Muscle layer of duodenum (tissue), 2 donors: ENCODE results near the gene SERPINI2.
"Not testable (repeated sequence)": the region's sequence is repeated elsewhere in the genome, so short reads cannot be mapped to it uniquely, and the experiment has no call there.

ENCODE experiments used
- H3K27ac ChIP-seq: one replicate; pipeline ENCODE4 v1.7.0; 2013; ENCODE audit warnings: mild to moderate bottlenecking, low read length
- H3K27me3 ChIP-seq: one replicate; pipeline ENCODE4 v1.7.0; 2013; ENCODE audit warnings: low read depth, mild to moderate bottlenecking, control low read depth, low read length
- H3K36me3 ChIP-seq, 2 donors: one replicate each; pipeline ENCODE4 v1.7.0; 2013; ENCODE audit warnings: low read length in 2 of 2, control low read depth in 1 of 2, mild to moderate bottlenecking in 1 of 2; ENCODE audit not compliant: insufficient read depth in 2 of 2, control insufficient read depth in 1 of 2
- H3K4me1 ChIP-seq, 2 donors: one replicate each; pipeline ENCODE4 v1.7.0; 2013; ENCODE audit warnings: low read length in 2 of 2, mild to moderate bottlenecking in 2 of 2, control low read depth in 1 of 2, moderate library complexity in 1 of 2; ENCODE audit not compliant: insufficient read depth in 2 of 2, control insufficient read depth in 1 of 2
- H3K4me3 ChIP-seq, 2 donors: one replicate each; pipeline ENCODE4 v1.7.0; 2013; ENCODE audit warnings: low read length in 2 of 2, low read depth in 1 of 2, mild to moderate bottlenecking in 1 of 2
- H3K9me3 ChIP-seq, 2 donors: one replicate each; pipeline ENCODE4 v1.7.0; 2013; ENCODE audit warnings: low read length in 2 of 2, control low read depth in 1 of 2, mild to moderate bottlenecking in 1 of 2; ENCODE audit not compliant: control insufficient read depth in 1 of 2
- donor health status: healthy.

The SERPINI2 gene

GRCh38 chr3:167445491-167445890 lies 28.4 kb downstream of the SERPINI2 start:
- Histone ChIP-seq H3K9me3 (no peaks in the 10 kb centered on the region), H3K4me1 (no peaks in the 10 kb centered on the region), H3K36me3 (no peaks in the 10 kb centered on the region), H3K27ac (no peak overlapping the region), H3K27me3 (no peaks in the 10 kb centered on the region), H3K4me3 (no peak overlapping the region)

GRCh38 chr3:167441256-167441655 lies 32.6 kb downstream of the SERPINI2 start:
- H3K4me3 ChIP-seq = no peak overlapping the region
- no peaks in the 10 kb centered on the region for H3K36me3 ChIP-seq

GRCh38 chr3:167437428-167438139 lies 36.3 kb downstream of the SERPINI2 start:
- Histone ChIP-seq H3K27me3 (no peaks in the 10 kb centered on the region), H3K4me1 (no peaks in the 10 kb centered on the region), H3K9me3 (no peaks in the 10 kb centered on the region), H3K4me3 (no peak overlapping the region), H3K27ac (no peak overlapping the region), H3K36me3 (no peaks in the 10 kb centered on the region)

More at GRCh38 chr3:167441256-167441655, 32.6 kb downstream of the SERPINI2 start:
- Histone ChIP-seq H3K27me3 (no peaks in the 10 kb centered on the region), H3K4me1 (no peaks in the 10 kb centered on the region), H3K27ac (no peak overlapping the region), H3K9me3 (no peaks in the 10 kb centered on the region)

- not testable (repeated sequence) for H3K4me1 ChIP-seq, H3K27me3 ChIP-seq, H3K36me3 ChIP-seq, H3K27ac ChIP-seq, H3K4me3 ChIP-seq, H3K9me3 ChIP-seq
These were observed 46.9 kb downstream of the SERPINI2 start for GRCh38 chr3:167426962-167427361.

GRCh38 chr3:167422396-167422795 lies 51.4 kb downstream of the SERPINI2 start:
- not testable (repeated sequence) for H3K36me3 ChIP-seq, H3K4me3 ChIP-seq, H3K4me1 ChIP-seq, H3K27ac ChIP-seq, H3K27me3 ChIP-seq, H3K9me3 ChIP-seq

- Histone ChIP-seq H3K27me3 (no peaks in the 10 kb centered on the region), H3K4me3 (no peak overlapping the region), H3K9me3 (no peaks in the 10 kb centered on the region), H3K27ac (no peak overlapping the region), H3K36me3 (no peaks in the 10 kb centered on the region), H3K4me1 (no peaks in the 10 kb centered on the region)
These were observed 64.2 kb downstream of the SERPINI2 start for GRCh38 chr3:167409611-167410010.

GRCh38 chr3:167406876-167407492 lies 66.9 kb downstream of the SERPINI2 start:
- H3K4me1 ChIP-seq = no peaks in the 10 kb centered on the region
- no peaks in the 10 kb centered on the region for H3K9me3 ChIP-seq
- no peaks in the 10 kb centered on the region for H3K36me3 ChIP-seq
- no peaks in the 10 kb centered on the region for H3K27me3 ChIP-seq
- no peak overlapping the region for H3K4me3 ChIP-seq
- H3K27ac ChIP-seq = no peak overlapping the region

- Histone ChIP-seq H3K4me1 (no peaks in the 10 kb centered on the region), H3K4me3 (no peak overlapping the region), H3K27me3 (no peaks in the 10 kb centered on the region), H3K9me3 (no peaks in the 10 kb centered on the region), H3K36me3 (no peaks in the 10 kb centered on the region), H3K27ac (no peak overlapping the region)
These were observed 76.0 kb downstream of the SERPINI2 start for GRCh38 chr3:167397826-167398225.

- no peaks in the 10 kb centered on the region for H3K9me3 ChIP-seq
- H3K27me3 ChIP-seq = no peaks in the 10 kb centered on the region
- no peaks in the 10 kb centered on the region for H3K4me1 ChIP-seq
- H3K27ac ChIP-seq = no peak overlapping the region
- no peaks in the 10 kb centered on the region for H3K36me3 ChIP-seq
- no peak overlapping the region for H3K4me3 ChIP-seq
These were observed 77.8 kb downstream of the SERPINI2 start for GRCh38 chr3:167396075-167396474.

- Histone ChIP-seq H3K27ac (no peak overlapping the region), H3K36me3 (no peaks in the 10 kb centered on the region), H3K4me1 (no peaks in the 10 kb centered on the region), H3K27me3 (no peaks in the 10 kb centered on the region), H3K9me3 (no peaks in the 10 kb centered on the region), H3K4me3 (no peak overlapping the region)
These were observed 79.8 kb downstream of the SERPINI2 start for GRCh38 chr3:167394003-167394402.
